Measurements from ENCODE around the gene RBBP8NL. TPM values are rescaled to one million over a fixed set of nuclear protein-coding genes. Genes with fewer than 3 reads are reported as not detected.

Gene RBBP8NL
- total RNA-seq, 1 donor from 2014 or later = 17.5 TPM

DNA sequence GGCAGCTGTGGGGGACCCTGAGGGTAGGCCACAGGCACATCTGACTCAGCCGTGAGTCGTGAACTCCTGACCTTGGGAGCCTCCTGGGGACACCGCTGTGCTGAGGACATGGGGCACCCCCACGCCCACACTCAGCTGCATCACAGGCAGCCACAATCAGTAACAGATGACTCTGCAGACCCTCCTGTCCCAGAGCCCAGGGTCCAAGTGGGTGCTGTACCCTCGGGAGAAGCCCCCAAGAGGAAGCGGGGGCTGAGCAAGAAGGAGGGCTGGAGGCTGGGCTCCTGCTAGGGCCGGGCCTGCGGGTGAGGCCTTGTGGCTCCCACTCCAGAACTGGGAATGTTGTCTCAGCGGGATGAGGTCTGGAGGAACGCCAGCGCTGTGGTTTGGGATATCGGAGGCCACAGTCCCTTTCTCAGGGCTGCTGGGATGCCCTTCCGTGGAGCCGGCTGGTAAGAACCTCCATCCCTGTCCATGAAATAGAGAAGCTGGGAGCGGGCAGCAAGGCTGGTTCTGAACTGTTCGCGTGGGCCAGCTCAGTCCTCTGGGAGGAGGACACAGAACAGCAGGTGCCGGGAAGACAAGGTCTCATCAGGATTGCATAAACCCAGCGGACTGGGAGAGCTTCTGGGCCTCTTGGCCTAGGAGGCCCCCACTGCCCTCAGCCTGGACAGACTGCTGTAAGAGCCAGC is 57.1 kb downstream of the RBBP8NL start:
- H3K27me3 Mint-ChIP-seq = no peaks in the 10 kb centered on the region
- peaks cover 2% of the 10 kb centered on the region for H3K36me3 Mint-ChIP-seq (ENCODE audit: insufficient read depth)
- peaks cover 17% of the 10 kb centered on the region for H3K4me1 Mint-ChIP-seq (ENCODE audit: low read depth)
- H3K27ac Mint-ChIP-seq = no peak overlapping the region
- DNase-seq (ENCODE audit: low spot score, unreplicated experiment) = no peak
- no peaks in the 10 kb centered on the region for H3K9me3 Mint-ChIP-seq (ENCODE audit: low read depth)
- H3K4me3 Mint-ChIP-seq (ENCODE audit: low read depth) = no peak overlapping the region
- TF ChIP-seq, protein P1, sequence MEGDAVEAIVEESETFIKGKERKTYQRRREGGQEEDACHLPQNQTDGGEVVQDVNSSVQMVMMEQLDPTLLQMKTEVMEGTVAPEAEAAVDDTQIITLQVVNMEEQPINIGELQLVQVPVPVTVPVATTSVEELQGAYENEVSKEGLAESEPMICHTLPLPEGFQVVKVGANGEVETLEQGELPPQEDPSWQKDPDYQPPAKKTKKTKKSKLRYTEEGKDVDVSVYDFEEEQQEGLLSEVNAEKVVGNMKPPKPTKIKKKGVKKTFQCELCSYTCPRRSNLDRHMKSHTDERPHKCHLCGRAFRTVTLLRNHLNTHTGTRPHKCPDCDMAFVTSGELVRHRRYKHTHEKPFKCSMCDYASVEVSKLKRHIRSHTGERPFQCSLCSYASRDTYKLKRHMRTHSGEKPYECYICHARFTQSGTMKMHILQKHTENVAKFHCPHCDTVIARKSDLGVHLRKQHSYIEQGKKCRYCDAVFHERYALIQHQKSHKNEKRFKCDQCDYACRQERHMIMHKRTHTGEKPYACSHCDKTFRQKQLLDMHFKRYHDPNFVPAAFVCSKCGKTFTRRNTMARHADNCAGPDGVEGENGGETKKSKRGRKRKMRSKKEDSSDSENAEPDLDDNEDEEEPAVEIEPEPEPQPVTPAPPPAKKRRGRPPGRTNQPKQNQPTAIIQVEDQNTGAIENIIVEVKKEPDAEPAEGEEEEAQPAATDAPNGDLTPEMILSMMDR (IDR thresholded peaks at IDR 0.05; ENCODE audit: unreplicated experiment) = no peak

DNA sequence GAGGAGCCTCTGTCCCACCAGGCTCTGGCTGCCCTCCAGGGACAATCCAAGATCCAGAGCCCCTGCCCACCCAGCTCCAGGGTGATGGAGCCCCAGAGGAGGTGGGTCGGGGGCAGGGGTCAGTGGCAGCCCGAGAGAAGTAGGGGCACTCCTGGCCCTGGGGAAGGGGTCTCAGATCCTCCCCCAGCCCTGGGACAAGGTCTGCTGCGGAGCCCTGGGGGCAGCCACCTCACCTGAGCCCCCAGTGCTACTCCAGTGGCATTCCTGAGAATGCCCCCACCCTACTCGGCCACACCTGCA is 57.6 kb downstream of the RBBP8NL start:
- Mint-ChIP-seq H3K9me3 (ENCODE audit: low read depth) (no peaks in the 10 kb centered on the region), H3K4me3 (ENCODE audit: low read depth) (no peak overlapping the region), H3K4me1 (ENCODE audit: low read depth) (peaks cover 22% of the 10 kb centered on the region), H3K27ac (no peak overlapping the region), H3K27me3 (no peaks in the 10 kb centered on the region), H3K36me3 (ENCODE audit: insufficient read depth) (peaks cover 2% of the 10 kb centered on the region)
- TF ChIP-seq, protein P1 (IDR thresholded peaks at IDR 0.05; ENCODE audit: unreplicated experiment) = no peak
- no peak for DNase-seq (ENCODE audit: low spot score, unreplicated experiment)

DNA sequence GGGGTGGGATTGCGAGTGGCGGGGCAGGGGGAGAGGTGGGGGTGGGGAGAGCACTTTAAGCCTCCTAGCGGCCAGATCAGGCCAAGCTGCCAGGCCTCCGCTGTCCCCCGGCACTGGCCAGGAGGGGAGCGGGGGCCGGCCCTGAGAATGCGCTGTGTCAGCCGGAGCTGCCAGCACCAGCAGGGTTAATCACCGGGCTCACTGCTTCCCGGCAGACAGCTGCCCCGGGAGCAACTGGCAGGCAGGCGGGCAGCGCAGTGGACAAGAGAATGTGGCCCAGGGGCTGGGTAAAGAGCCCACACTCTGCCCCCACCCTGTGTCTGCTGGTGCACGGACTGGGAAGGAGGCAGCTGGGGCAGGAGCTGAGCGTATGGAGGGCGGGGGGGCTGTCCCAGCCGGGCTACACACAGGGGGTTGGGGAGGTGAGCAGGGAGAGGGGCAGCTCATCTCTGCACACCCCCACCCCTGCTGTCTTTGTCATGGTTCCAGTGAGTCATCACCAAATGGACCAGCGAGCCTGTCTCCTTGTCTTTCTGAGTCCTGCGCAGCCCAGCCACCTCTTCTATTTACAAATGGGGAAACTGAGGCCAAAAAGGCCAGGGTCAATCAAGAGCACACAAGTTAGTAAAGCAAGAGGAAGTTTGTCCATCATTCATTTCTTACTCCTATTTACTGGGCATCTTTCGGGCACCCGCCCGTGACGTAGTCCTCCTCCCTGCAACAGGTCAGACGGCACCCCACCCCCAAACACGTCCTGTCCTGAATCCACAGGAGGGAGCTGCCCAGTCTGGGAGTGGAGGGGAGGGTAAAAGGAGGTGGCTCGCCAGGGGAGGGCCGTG is 58.1 kb downstream of the RBBP8NL start:
- peak; percentile 51 for DNase-seq (ENCODE audit: low spot score, unreplicated experiment)
- Mint-ChIP-seq H3K27me3 (no peaks in the 10 kb centered on the region), H3K27ac (no peak overlapping the region)

DNA sequence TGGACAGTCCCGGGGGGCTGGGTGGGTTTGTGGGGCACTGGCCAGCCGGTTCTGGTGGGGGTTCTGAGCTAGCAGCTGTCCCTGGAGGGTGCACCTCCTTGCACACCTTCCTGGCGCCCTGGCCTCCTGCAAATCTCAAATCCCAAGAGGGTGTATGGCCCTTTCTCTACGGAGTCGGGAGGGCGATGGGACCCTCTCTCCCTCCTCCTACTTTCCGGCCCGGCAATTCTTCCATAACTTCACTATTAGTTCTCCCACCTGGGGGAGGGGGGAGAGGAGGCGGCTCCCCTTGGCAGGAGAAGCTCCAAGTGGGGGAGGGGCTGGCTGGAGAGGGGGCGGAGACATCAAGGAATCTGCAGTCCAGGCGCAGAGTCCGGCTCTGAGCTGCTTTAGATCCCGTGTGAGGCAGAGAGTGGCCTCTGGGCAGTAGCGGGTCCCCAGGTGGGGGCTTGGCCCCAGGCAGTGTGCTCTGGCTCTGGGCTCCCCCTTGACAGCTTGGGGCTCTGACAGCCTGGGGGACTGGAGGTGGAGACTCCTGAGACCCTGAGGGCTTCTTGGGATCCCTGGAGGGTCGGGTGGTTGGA is 58.9 kb downstream of the RBBP8NL start:
- Mint-ChIP-seq H3K9me3 (ENCODE audit: low read depth) (no peaks in the 10 kb centered on the region), H3K27me3 (no peaks in the 10 kb centered on the region), H3K27ac (peak overlapping the region; percentile 76), H3K4me3 (ENCODE audit: low read depth) (peak overlapping the region; percentile 59), H3K36me3 (ENCODE audit: insufficient read depth) (no peaks in the 10 kb centered on the region), H3K4me1 (ENCODE audit: low read depth) (peaks cover 25% of the 10 kb centered on the region)
- TF ChIP-seq, protein P1 (IDR thresholded peaks at IDR 0.05; ENCODE audit: unreplicated experiment) = no peak
- peak; percentile 50 for DNase-seq (ENCODE audit: low spot score, unreplicated experiment)

More for the DNA sequence above, 58.1 kb downstream of the RBBP8NL start:
- TF ChIP-seq, protein P1 (IDR thresholded peaks at IDR 0.05; ENCODE audit: unreplicated experiment) = peak; percentile 74
- Mint-ChIP-seq H3K9me3 (ENCODE audit: low read depth) (no peaks in the 10 kb centered on the region), H3K36me3 (ENCODE audit: insufficient read depth) (peaks cover 1% of the 10 kb centered on the region), H3K4me3 (ENCODE audit: low read depth) (peak overlapping the region; percentile 49), H3K4me1 (ENCODE audit: low read depth) (peaks cover 22% of the 10 kb centered on the region)

DNA sequence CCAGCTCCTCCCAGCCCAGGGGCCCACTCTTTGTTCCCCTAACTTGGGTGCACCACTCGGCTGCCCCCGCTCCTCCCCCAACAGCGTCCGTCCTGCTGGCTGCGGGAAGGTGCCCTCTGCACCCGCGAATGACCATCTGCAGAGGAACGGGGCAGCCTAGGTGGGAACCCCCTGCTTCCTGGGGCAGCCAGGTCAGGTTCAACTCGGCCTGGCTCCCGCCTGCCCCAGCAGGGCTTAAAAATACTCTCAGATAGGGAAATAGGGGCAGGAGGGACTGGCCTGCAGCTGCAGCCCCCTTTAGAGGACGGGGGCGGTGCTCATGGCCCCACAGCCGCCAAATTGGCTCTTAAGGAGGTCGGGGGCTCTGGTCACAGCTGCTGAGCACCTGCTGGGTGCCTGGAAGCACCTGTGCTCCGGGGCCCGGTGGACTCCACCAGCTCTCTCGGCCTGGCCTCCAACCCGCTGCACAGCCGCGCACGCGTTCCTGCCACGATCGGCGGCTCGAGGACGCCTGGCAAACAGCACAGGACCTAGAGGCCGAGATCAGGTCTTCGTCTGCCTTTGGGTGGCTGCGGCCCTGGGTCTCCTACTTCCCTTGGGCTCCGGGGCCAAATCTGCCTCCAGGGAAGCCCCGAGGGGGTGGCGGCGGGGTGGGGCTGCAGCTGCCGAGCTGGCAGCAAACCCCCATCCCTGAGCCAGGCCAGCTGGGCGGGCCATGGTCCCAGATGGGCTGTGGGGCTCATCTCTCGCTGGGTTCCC is 59.5 kb downstream of the RBBP8NL start:
- peak overlapping the region; percentile 69 for H3K4me3 Mint-ChIP-seq (ENCODE audit: low read depth)

More for the DNA sequence above, 59.5 kb downstream of the RBBP8NL start:
- no peaks in the 10 kb centered on the region for H3K36me3 Mint-ChIP-seq (ENCODE audit: insufficient read depth)
- H3K4me1 Mint-ChIP-seq (ENCODE audit: low read depth) = peaks cover 25% of the 10 kb centered on the region
- H3K27me3 Mint-ChIP-seq = no peaks in the 10 kb centered on the region
- peak overlapping the region; percentile 78 for H3K27ac Mint-ChIP-seq
- no peak for DNase-seq (ENCODE audit: low spot score, unreplicated experiment)
- TF ChIP-seq, protein P1 (IDR thresholded peaks at IDR 0.05; ENCODE audit: unreplicated experiment) = no peak
- H3K9me3 Mint-ChIP-seq (ENCODE audit: low read depth) = no peaks in the 10 kb centered on the region

Measured in progenitor cell of endocrine pancreas (in vitro differentiated cells).